ENCODE data around the gene M6PR. TPM values are rescaled to one million over a fixed set of nuclear protein-coding genes. Genes with fewer than 3 reads are reported as not detected.

Gene M6PR
- total RNA-seq = 91.1 and 118 TPM in 2 replicates

DNA sequence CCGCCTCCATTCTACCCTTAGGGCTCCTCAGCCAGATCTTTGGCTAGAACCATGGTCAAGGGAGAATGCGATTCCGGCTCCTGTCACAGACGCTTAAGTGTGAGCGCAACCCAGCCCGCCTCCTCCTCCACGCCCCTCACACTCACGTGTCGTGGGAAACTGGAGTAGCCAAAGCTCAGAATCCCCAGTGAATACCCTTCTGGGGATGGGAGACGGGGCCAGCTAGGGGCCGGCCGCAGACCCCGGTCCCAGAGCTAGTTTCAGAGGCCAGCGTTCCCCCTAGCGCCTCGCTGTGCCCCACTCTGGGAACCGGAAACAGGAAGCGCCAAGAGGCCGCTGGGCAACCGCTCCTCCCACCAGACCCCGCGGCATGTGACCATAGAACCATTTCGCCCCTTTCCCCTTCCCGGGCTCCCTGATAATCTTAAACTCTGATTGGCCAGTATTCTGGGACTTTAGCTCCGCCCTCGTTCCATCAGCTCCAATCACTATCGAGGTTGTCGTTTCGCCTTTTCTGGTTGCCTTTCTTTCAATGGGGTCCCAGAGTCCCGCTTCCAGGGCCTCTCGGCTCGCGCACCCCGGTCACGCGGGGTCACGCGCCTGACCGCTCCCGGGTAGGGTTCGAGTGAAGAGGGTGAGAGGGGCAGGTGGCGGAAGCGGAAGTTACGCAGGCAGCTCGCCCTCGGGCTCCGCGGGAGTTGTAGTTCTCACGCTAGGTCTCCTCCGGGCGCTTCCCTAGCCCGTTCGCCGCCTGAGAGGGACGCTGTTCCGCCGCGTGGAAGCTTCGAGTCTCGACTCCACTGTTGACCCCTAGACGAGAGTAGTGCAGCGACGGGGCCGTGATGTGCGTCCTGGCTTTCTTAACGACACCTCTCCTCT lies at the start of gene M6PR:
Gene M6PR, minus strand, starts transcription at position 304 of the 879 bp plus-strand sequence. CDS start 3,241 bp downstream, outside the sequence.

DNA sequence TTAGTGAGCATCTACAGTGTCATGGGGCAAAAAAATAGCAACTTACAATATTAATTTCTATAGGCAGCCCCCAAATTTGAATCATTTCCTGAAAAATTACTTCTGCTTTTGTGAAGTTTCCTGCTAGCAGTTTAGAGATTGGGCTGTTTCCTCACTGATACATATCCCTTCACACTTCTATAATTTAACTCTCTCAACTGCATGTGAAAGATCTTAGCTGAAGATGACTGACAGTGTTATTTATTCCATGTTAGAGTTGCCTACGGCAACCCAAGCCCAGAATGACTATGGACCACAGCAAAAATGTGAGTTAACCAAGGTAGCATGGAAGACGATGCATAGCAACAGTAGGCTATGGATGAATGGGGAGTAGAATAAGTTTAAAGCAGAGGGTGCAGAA lies 40.0 kb upstream of the M6PR start, which contains the start of gene KLRG1:
Gene KLRG1, plus strand, starts transcription at position 134 of the 400 bp plus-strand sequence. Its CDS starts 90 bp downstream, at position 224.

GRCh38 chr12:8914033-8914715 lies 35.3 kb downstream of the M6PR start, which contains the start of gene PHC1:
Gene PHC1, plus strand, starts transcription at chr12:8914509. Its CDS starts 3,169 bp downstream, at chr12:8917678.

Other genes starting within 250 kb of the M6PR start
- not detected in 2 replicates for gene A2ML1, start 127.0 kb downstream of the M6PR start, total RNA-seq
- gene PHC1, start 35.1 kb downstream of the M6PR start, total RNA-seq = 13.0 and 20.6 TPM in 2 replicates
- 0.38 and 1.3 TPM in 2 replicates for gene KLRG1, start 39.9 kb upstream of the M6PR start, total RNA-seq
- 24.5 and 37.6 TPM in 2 replicates for gene A2M, start 166.3 kb upstream of the M6PR start, total RNA-seq

All from vein endothelial cell (primary cell).